Measurements from ENCODE around the gene SZT2.

The SZT2 gene

DNA sequence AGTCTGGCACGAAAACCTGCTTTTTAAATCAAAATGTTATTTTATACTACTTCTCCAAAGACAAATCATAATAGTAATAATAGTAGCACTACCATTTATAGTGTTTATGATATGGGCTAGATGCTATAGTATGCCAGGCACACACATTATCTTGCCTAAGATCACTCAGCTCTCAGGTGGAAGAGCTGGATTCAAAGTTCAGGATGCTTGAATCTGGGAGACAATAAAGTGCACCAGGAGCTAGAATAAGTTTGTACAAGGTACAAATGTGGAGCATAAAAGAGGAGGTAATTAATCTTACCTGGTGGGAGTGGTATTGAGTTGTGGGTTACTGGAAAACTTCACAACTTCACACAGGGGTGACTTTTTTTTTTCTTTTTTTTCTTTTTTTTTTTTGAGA is 11.9 kb upstream of the SZT2 start:
- H3K27ac ChIP-seq, result no peak overlapping the region
- TF ChIP-seq, protein P1, sequence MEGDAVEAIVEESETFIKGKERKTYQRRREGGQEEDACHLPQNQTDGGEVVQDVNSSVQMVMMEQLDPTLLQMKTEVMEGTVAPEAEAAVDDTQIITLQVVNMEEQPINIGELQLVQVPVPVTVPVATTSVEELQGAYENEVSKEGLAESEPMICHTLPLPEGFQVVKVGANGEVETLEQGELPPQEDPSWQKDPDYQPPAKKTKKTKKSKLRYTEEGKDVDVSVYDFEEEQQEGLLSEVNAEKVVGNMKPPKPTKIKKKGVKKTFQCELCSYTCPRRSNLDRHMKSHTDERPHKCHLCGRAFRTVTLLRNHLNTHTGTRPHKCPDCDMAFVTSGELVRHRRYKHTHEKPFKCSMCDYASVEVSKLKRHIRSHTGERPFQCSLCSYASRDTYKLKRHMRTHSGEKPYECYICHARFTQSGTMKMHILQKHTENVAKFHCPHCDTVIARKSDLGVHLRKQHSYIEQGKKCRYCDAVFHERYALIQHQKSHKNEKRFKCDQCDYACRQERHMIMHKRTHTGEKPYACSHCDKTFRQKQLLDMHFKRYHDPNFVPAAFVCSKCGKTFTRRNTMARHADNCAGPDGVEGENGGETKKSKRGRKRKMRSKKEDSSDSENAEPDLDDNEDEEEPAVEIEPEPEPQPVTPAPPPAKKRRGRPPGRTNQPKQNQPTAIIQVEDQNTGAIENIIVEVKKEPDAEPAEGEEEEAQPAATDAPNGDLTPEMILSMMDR (conservative IDR thresholded peaks at IDR 0.05), result no peak

DNA sequence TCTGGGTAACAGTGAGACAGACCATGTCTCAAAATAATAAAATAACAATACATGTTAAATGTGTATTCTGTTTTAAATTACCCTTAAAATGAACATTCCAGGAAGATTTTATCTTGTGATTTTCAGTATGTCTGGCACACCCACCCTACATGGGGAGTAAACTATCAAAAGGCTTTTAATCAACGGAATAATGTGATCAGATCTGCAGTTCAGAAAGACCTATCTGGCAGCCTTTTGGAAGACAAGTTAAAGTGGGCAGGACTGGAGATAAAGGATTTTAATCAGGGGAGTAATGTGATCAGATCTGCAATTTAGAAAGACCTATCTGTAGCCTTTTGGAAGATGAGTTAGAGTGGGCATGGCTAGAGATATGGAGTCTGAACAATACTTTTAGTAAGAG is 10.2 kb upstream of the SZT2 start:
- TF ChIP-seq, protein P1 (conservative IDR thresholded peaks at IDR 0.05), result no peak

DNA sequence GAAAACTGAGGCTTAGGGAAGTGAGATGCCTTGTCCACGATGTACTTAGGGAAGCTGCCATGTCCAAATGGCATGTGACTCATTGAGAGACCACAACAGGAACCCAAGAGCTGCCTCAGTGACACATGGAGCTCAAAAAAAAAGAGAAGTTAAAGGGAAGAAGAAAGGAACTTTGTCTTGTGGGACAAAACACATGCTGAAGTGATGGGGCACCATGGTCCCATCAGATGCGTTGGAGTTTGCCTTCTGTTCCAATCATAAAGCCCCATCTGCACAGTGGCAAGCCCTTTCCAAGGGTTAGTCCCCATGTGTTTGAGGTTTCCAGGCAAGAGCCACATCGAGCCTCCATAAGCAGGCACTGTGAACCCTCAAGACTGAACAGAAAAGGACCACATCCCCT is 8.1 kb upstream of the SZT2 start:
- H3K27ac ChIP-seq, result no peak overlapping the region
- TF ChIP-seq, protein P1 (conservative IDR thresholded peaks at IDR 0.05), result no peak

More for the DNA sequence above, 10.2 kb upstream of the SZT2 start:
- no peak overlapping the region for H3K27ac ChIP-seq

DNA sequence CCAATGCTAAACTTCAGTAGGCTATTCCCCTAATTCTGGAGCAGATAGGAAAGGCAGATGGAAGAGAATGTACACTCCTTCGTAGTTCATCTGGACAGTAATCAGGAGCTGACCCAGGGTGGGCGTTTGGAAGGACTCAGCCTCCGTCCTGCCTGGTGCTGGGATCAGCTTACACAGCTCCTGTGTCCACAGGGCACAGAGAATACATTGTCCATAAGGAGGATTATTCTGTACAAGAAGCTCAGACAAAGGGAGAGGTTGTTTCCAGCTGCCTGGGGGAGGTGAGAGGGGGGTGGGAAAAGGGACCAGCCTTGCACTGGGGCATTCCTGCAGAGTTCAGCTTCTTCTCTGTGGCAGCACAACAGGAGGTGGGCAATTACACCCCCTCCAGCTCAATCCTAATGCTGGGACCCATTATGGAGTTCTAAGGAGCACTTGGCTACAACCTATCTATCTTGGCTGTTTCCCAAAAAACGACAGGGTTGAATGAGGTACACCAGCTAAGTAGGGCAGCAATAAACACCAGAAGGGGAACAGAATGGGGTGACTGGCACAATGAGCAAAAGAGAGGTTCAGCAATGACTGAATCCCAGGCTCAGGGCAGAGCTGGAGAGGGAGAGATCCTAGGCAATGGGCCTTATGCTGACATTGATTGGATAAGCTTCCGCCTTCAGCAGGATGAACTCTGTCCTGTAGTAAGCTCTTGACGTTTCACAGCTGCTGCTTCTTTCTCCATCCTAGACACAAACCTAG is 7.5 kb upstream of the SZT2 start:
- TF ChIP-seq, protein P1 (conservative IDR thresholded peaks at IDR 0.05), result no peak

DNA sequence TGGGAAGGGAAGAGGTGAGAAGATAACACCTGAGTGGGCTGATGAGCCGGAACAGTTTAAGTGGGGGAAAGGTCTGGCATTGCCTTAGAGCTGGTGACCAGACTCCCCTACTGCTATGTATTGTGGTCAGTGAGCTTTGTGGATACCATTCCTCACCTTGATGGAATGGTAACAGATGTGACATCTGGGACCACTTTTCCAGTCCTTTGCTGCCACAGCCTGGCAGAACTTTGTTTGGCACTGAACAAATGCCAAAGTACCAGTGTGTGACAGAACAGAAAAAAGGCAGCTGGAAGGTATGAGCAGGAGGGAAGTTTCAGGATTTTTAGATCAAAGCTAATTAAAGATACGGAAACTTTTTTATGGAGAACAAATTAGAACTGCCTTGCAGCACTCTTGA is 6.2 kb upstream of the SZT2 start:
- TF ChIP-seq, protein P1 (conservative IDR thresholded peaks at IDR 0.05), result peak; percentile 40; the same call in 1 of the 2 replicates
- H3K27ac ChIP-seq, result no peak overlapping the region

More for the DNA sequence above, 7.5 kb upstream of the SZT2 start:
- no peak overlapping the region for H3K27ac ChIP-seq

DNA sequence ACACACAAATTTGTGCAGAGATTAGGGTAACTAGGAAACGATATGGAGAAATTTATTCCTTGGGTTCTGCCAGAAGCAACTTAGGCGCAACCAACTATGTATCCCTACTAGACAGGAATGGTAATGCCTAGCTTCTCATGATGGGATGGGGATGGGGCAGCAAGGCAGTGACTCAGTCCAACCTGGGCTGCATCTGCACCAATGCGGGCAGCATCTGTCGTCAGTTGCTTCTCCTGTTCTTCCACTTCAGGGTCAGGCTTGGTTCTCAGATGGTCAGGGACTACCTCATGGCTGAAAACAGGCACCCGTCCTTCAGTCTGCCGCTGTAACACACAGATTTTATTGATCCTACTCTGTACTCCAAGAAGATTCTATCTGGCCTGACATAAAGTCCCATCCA is 3.0 kb upstream of the SZT2 start:
- no peak overlapping the region for H3K27ac ChIP-seq
- TF ChIP-seq, protein P1 (conservative IDR thresholded peaks at IDR 0.05), result no peak

DNA sequence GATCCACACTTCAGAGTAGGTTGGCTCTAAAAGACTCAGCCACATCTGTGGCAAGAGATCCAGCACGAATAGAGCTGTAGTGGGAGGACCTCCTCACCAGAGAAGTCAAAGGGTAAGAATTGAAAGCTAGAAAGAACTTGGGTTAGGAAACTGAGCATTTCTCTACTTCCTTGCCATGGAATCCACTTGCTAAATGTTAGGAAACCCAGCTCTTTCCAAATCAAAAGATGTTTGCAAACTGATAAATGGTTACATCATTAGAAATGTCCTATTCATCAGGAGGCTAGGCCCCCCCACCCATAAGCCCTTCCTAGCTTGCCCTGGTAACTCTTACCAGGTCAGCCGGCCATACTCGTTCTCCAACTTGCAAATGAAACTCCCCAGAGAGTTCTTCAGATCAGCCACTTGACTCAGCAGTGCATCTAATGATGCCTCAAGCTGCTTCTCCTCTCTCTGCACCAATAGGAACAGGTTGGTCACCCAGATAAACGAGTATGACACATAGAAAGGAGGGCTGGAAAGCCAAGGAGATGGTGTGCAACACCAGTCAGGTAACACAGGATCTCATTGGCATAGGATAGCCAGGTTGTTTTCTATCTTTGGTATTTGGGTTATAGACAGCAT is 1.6 kb upstream of the SZT2 start:
- H3K27ac ChIP-seq, result peak overlapping the region; percentile 83; the same call in 1 of the 2 replicates
- TF ChIP-seq, protein P1 (conservative IDR thresholded peaks at IDR 0.05), result no peak

Data from VCaP (cell line).